ENCODE results near the gene CSF3. TPM values are rescaled to one million over a fixed set of nuclear protein-coding genes. Genes with fewer than 3 reads are reported as not detected.

CSF3 gene
- 0.64 TPM for total RNA-seq

GRCh38 chr17:40015005-40015997 lies at the start of gene CSF3:
CSF3 (plus strand) TSS chr17:40015440; CDS start chr17:40015475, 35 bp downstream.
- ATAC-seq: peak; percentile 1

- ATAC-seq: no peak
Observed at GRCh38 chr17:39966771-39967170, 48.5 kb upstream of the CSF3 start.

- ATAC-seq: no peak
Observed at GRCh38 chr17:39968761-39969160, 46.5 kb upstream of the CSF3 start.

- ATAC-seq: no peak
Observed at GRCh38 chr17:39969375-39969774, 45.9 kb upstream of the CSF3 start.

GRCh38 chr17:39970157-39970692 lies 45.0 kb upstream of the CSF3 start:
- ATAC-seq: no peak

- ATAC-seq: peak; percentile 54
Observed at GRCh38 chr17:39971076-39971603, 44.1 kb upstream of the CSF3 start.

- ATAC-seq: no peak
Observed at GRCh38 chr17:39972271-39972670, 43.0 kb upstream of the CSF3 start.

- ATAC-seq: peak; percentile 31
Observed at GRCh38 chr17:39973496-39973895, 41.7 kb upstream of the CSF3 start.

- no peak for ATAC-seq
Observed at GRCh38 chr17:39974433-39974832, 40.8 kb upstream of the CSF3 start.

GRCh38 chr17:39975801-39976200 lies 39.4 kb upstream of the CSF3 start:
- no peak for ATAC-seq

GRCh38 chr17:39979016-39979670 lies 36.1 kb upstream of the CSF3 start:
- ATAC-seq: peak; percentile 41

- ATAC-seq: peak; percentile 13
Observed at GRCh38 chr17:39979893-39980350, 35.3 kb upstream of the CSF3 start.

- ATAC-seq: peak; percentile 96
Observed at GRCh38 chr17:39980351-39981206, 34.7 kb upstream of the CSF3 start, which contains the start of gene PSMD3. PSMD3 (plus strand) TSS chr17:39980807; CDS start chr17:39980971, 164 bp downstream.

- ATAC-seq: peak; percentile 19
Observed at GRCh38 chr17:39981207-39981741, 34.0 kb upstream of the CSF3 start.

- no peak for ATAC-seq
Observed at GRCh38 chr17:39981766-39982375, 33.4 kb upstream of the CSF3 start.

- no peak for ATAC-seq
Observed at GRCh38 chr17:39988206-39988810, 26.9 kb upstream of the CSF3 start.

- no peak for ATAC-seq
Observed at GRCh38 chr17:39994448-39994847, 20.8 kb upstream of the CSF3 start.

- peak; percentile 76 for ATAC-seq
Observed at GRCh38 chr17:39995438-39995837, 19.8 kb upstream of the CSF3 start.

- no peak for ATAC-seq
Observed at GRCh38 chr17:39996162-39996561, 19.1 kb upstream of the CSF3 start.

GRCh38 chr17:39996800-39997199 lies 18.4 kb upstream of the CSF3 start:
- ATAC-seq: no peak

- ATAC-seq: no peak
Observed at GRCh38 chr17:39997543-39997942, 17.7 kb upstream of the CSF3 start.
